ENCODE measurements around the gene TRIM60. TPM values are rescaled to one million over a fixed set of nuclear protein-coding genes. Genes with fewer than 3 reads are reported as not detected.
"Not testable (repeated sequence)": the region's sequence is repeated elsewhere in the genome, so short reads cannot be mapped to it uniquely, and the experiment has no call there.

TRIM60 gene
- total and polyA plus RNA-seq, 11 donors = not detected

DNA sequence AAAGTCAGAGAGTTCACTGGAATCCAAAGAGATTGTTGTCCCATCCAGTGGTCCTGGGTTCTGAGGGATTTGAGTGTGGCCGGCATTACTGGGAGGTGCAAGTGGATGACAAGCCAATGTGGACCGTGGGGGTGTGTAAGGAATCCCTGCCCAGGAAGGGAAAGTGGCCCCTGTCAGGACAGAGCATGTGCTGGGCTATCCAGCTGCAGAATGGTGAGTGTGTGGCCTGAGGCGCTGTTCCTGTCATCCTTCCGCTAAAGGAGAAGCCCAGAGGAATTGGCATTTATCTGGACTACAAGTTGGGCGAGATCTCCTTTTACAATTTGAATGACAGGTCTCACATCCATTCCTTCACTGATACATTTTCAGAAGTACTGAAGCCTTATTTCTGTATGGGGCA is 20.4 kb upstream of the TRIM60 start:
- no peak for TF ChIP-seq POLR2A (IDR thresholded peaks at IDR 0.05)
- TF ChIP-seq, protein P1, sequence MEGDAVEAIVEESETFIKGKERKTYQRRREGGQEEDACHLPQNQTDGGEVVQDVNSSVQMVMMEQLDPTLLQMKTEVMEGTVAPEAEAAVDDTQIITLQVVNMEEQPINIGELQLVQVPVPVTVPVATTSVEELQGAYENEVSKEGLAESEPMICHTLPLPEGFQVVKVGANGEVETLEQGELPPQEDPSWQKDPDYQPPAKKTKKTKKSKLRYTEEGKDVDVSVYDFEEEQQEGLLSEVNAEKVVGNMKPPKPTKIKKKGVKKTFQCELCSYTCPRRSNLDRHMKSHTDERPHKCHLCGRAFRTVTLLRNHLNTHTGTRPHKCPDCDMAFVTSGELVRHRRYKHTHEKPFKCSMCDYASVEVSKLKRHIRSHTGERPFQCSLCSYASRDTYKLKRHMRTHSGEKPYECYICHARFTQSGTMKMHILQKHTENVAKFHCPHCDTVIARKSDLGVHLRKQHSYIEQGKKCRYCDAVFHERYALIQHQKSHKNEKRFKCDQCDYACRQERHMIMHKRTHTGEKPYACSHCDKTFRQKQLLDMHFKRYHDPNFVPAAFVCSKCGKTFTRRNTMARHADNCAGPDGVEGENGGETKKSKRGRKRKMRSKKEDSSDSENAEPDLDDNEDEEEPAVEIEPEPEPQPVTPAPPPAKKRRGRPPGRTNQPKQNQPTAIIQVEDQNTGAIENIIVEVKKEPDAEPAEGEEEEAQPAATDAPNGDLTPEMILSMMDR (IDR thresholded peaks at IDR 0.05) = no peak
- 67 to 73% (median 72%) methylated on average over 5 of the region's 5 CpGs for WGBS, 4 donors
- no peaks in the 10 kb centered on the region for H3K36me3 ChIP-seq
- no peaks in the 10 kb centered on the region for H3K4me1 ChIP-seq
- DNase-seq (no peak), ATAC-seq (no peak)
- no peak overlapping the region for H3K4me3 ChIP-seq
- H3K9me3 ChIP-seq = no peaks in the 10 kb centered on the region
- H3K27ac ChIP-seq = no peak overlapping the region
- intact Hi-C loops (cut with DNase I) = no loop called here
- H3K27me3 ChIP-seq = peaks cover 0 to 4% (median 0%) of the 10 kb centered on the region in 9 donors

DNA sequence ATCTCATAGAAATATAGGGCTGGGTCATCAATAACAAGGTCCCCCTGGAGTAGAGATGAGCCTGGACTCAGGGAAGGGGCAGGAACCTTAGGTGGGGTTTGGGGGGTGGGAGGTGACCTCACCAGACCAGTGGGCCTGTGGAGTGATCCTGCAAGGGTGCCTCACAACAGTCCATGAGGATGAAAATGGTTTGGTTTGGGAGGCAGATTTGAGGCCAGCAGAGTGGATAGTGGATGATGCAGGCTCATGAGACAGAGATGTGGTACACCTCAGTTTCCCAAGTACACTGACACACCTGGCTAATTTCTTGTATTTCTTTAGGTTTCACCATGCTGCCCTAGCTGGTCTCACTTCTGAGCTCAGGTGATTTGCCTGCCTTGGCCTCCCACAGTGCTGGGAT is 18.1 kb upstream of the TRIM60 start:
- DNase-seq (no peak), ATAC-seq (no peak)
- Histone ChIP-seq H3K9me3 (no peaks in the 10 kb centered on the region), H3K27ac (no peak overlapping the region), H3K36me3 (no peaks in the 10 kb centered on the region), H3K4me1 (no peaks in the 10 kb centered on the region), H3K4me3 (no peak overlapping the region), H3K27me3 (peaks cover 0 to 4% (median 0%) of the 10 kb centered on the region in 9 donors)
- TF ChIP-seq POLR2A (IDR thresholded peaks at IDR 0.05) = no peak
- TF ChIP-seq, protein P1 (IDR thresholded peaks at IDR 0.05) = no peak
- intact Hi-C loops (cut with DNase I) = no loop called here

DNA sequence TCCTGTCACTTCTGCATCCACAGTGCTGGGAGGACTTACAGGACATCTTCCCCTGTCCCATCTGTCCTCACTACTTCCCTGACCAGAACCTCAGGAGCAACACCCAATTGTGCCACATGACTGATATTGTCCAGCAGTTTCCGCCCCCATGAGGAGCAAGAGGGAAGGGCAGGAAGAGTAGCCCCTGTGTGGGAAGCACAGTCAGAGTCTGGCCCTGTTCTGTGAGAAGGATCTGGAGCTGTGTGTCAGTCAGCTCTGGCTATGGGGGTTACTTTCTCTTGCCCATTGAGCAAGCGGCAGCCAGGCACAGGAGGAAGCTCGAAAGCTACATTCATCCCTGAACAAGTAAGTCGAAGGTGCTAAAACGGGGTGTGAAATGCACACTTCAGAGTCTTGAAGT is 14.8 kb upstream of the TRIM60 start:
- no peak for ATAC-seq

DNA sequence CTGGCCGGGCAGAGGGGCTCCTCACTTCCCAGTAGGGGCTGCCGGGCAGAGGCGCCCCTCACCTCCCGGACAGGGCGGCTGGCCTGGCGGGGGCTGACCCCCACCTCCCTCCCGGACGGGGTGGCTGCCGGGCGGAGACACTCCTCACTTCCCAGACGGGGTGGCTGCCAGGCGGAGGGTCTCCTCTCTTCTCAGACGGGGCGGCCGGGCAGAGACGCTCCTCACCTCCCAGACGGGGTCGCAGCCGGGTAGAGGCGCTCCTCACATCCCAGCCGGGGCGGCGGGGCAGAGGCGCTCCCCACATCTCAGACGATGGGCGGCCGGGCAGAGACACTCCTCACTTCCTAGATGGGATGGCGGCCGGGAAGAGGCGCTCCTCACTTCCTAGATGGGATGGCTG is 11.8 kb upstream of the TRIM60 start:
- H3K27ac ChIP-seq; H3K9me3 ChIP-seq; H3K36me3 ChIP-seq; H3K27me3 ChIP-seq; H3K4me3 ChIP-seq; intact Hi-C loops (cut with DNase I); ATAC-seq; DNase-seq; H3K4me1 ChIP-seq: not testable (repeated sequence)
- 93 to 98% (median 94%) methylated on average over 17 to 30 of the region's 30 CpGs for WGBS, 4 donors

More for the DNA sequence above, 14.8 kb upstream of the TRIM60 start:
- intact Hi-C loops (cut with DNase I) = no loop called here
- DNase-seq = no peak
- Histone ChIP-seq H3K36me3 (no peaks in the 10 kb centered on the region), H3K9me3 (no peaks in the 10 kb centered on the region), H3K27me3 (no peaks in the 10 kb centered on the region), H3K27ac (no peak overlapping the region), H3K4me1 (no peaks in the 10 kb centered on the region), H3K4me3 (no peak overlapping the region)
- 47 to 59% (median 57%) methylated on average over 5 of the region's 5 CpGs for WGBS, 4 donors
- no peak for TF ChIP-seq POLR2A (IDR thresholded peaks at IDR 0.05)
- TF ChIP-seq, protein P1 (IDR thresholded peaks at IDR 0.05) = no peak

DNA sequence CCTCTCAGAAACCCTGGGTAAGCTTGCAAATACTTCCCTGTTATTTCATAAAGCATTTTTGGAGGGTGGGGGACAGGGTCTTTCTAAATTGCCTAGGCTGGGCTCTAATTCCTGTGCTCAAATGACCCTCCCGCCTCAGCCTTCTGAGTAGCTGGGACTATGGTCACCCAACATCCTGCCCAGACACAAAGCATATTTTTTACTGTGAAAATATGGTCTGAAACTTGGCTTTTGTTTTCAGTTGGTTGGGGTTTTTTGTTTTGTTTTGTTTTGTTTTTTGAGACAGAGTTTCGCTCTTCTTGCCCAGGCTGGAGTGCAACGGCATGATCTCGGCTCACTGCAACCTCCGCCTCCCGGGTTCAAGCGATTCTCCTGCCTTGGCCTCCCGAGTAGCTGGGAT is 6.0 kb upstream of the TRIM60 start:
- WGBS, 4 donors = 93 to 96% (median 95%) methylated on average over 8 of the region's 8 CpGs
- not testable (repeated sequence) for ATAC-seq

More for the DNA sequence above, 6.0 kb upstream of the TRIM60 start:
- H3K27ac ChIP-seq; H3K4me1 ChIP-seq; H3K36me3 ChIP-seq; DNase-seq; intact Hi-C loops (cut with DNase I); H3K9me3 ChIP-seq; H3K27me3 ChIP-seq; H3K4me3 ChIP-seq: not testable (repeated sequence)

All from heart left ventricle (tissue), 16 donors.